H9 (cell line): ENCODE data around the gene FGD5. TPM values are rescaled to one million over a fixed set of nuclear protein-coding genes. Genes with fewer than 3 reads are reported as not detected.

ENCODE experiments used
- DNase-seq: peaks from one replicate; pipeline ENCODE4 v3.0.0-alpha.2; 2017
- H2AFZ ChIP-seq: one replicate; pipeline ENCODE4 v1.6.1; 2013; ENCODE audit warnings: mild to moderate bottlenecking, low read length, control low read depth, moderate library complexity
- H2AK5ac ChIP-seq: 2 replicates; pipeline ENCODE4 v1.6.1; 2013; ENCODE audit warnings: low read length, control low read depth, mixed read lengths; ENCODE audit not compliant: insufficient read length
- H2BK120ac ChIP-seq: one replicate; pipeline ENCODE4 v1.6.1; 2013; ENCODE audit warnings: low read depth, mild to moderate bottlenecking, low read length, control low read depth, inconsistent platforms; ENCODE audit not compliant: poor library complexity, severe bottlenecking
- H2BK12ac ChIP-seq: 2 replicates; pipeline ENCODE4 v1.6.1; 2013; ENCODE audit warnings: low read length, control low read depth, mixed read lengths, low read depth; ENCODE audit not compliant: insufficient read length
- H2BK15ac ChIP-seq: 2 replicates; pipeline ENCODE4 v1.6.1; 2013; ENCODE audit warnings: low read depth, low read length, control low read depth
- H2BK20ac ChIP-seq: one replicate; pipeline ENCODE4 v1.6.1; 2013; ENCODE audit warnings: low read depth, mild to moderate bottlenecking, low read length, control low read depth, inconsistent platforms; ENCODE audit not compliant: poor library complexity, severe bottlenecking
- H2BK5ac ChIP-seq: 2 replicates; pipeline ENCODE4 v1.6.1; 2013; ENCODE audit warnings: low read length, control low read depth, mixed read lengths; ENCODE audit not compliant: insufficient read length
- H3K14ac ChIP-seq: 2 replicates; pipeline ENCODE4 v1.6.1; 2013; ENCODE audit warnings: low read length, control low read depth; ENCODE audit not compliant: insufficient read depth
- H3K18ac ChIP-seq: 2 replicates; pipeline ENCODE4 v1.6.1; 2013; ENCODE audit warnings: low read depth, mild to moderate bottlenecking, mixed read lengths, low read length, control low read depth; ENCODE audit not compliant: insufficient read length
- H3K23ac ChIP-seq: 2 replicates; pipeline ENCODE4 v1.6.1; 2013; ENCODE audit warnings: low read length, control low read depth, mixed read lengths, low read depth; ENCODE audit not compliant: insufficient read length
- H3K23me2 ChIP-seq: 2 replicates; pipeline ENCODE4 v1.6.1; 2013; ENCODE audit warnings: low read depth, mild to moderate bottlenecking, mixed read lengths, low read length, control low read depth; ENCODE audit not compliant: insufficient read length, poor library complexity, severe bottlenecking
- H3K27ac ChIP-seq: 2 replicates; pipeline ENCODE4 v1.5.1; 2013; ENCODE audit warnings: low read length, control low read depth, mixed read lengths, low read depth; ENCODE audit not compliant: insufficient read length
- H3K27me3 ChIP-seq: 2 replicates; pipeline ENCODE4 v1.6.1; 2013; ENCODE audit warnings: low read length, control low read depth, inconsistent platforms; ENCODE audit not compliant: insufficient read depth
- H3K4ac ChIP-seq: 2 replicates; pipeline ENCODE4 v1.6.1; 2013; ENCODE audit warnings: low read depth, mild to moderate bottlenecking, control low read depth, inconsistent platforms, low read length, moderate library complexity
- H3K4me1 ChIP-seq: 2 replicates; pipeline ENCODE4 v1.6.1; 2013; ENCODE audit warnings: low read length, control low read depth, inconsistent platforms; ENCODE audit not compliant: insufficient read depth
- H3K4me2 ChIP-seq: 2 replicates; pipeline ENCODE4 v1.6.1; 2013; ENCODE audit warnings: low read length, control low read depth, mixed read lengths; ENCODE audit not compliant: insufficient read length, insufficient read depth
- H3K56ac ChIP-seq: 2 replicates; pipeline ENCODE4 v1.6.1; 2013; ENCODE audit warnings: low read depth, mild to moderate bottlenecking, mixed read lengths, low read length, control low read depth; ENCODE audit not compliant: insufficient read length
- H3K79me1 ChIP-seq: 2 replicates; pipeline ENCODE4 v1.6.1; 2013; ENCODE audit warnings: low read depth, mild to moderate bottlenecking, moderate library complexity, low read length, control low read depth, inconsistent platforms; ENCODE audit not compliant: insufficient read depth, poor library complexity, severe bottlenecking
- H3K79me2 ChIP-seq: 2 replicates; pipeline ENCODE4 v1.6.1; 2013; ENCODE audit warnings: low read length, control low read depth, inconsistent platforms; ENCODE audit not compliant: insufficient read depth
- H3K9ac ChIP-seq: 2 replicates; pipeline ENCODE4 v1.6.1; 2013; ENCODE audit warnings: low read length, control low read depth, mixed read lengths; ENCODE audit not compliant: insufficient read length; ENCODE audit errors: extremely low read depth
- H3K9me3 ChIP-seq: one replicate; pipeline ENCODE4 v1.6.1; 2013; ENCODE audit warnings: low read depth, low read length, inconsistent platforms; ENCODE audit not compliant: control insufficient read depth
- H3T11ph ChIP-seq: one replicate; pipeline ENCODE4 v1.6.1; 2013; ENCODE audit warnings: mild to moderate bottlenecking, low read length, control low read depth, inconsistent platforms
- H4K20me1 ChIP-seq: one replicate; pipeline ENCODE4 v1.6.1; 2013; ENCODE audit not compliant: control insufficient read depth, insufficient read length, insufficient read depth
- H4K5ac ChIP-seq: 2 replicates; pipeline ENCODE4 v1.6.1; 2013; ENCODE audit warnings: low read depth, mild to moderate bottlenecking, mixed read lengths, low read length, control low read depth; ENCODE audit not compliant: insufficient read length
- H4K8ac ChIP-seq: replicated peaks from 2 replicates; pipeline ENCODE4 v1.6.1; 2013; ENCODE audit warnings: low read length, control low read depth, mixed read lengths, low read depth; ENCODE audit not compliant: insufficient read length
- H4K91ac ChIP-seq: 2 replicates; pipeline ENCODE4 v1.6.1; 2013; ENCODE audit warnings: low read depth, mild to moderate bottlenecking, moderate library complexity, mixed read lengths, low read length, control low read depth; ENCODE audit not compliant: insufficient read length
- H3K27ac Mint-ChIP-seq, 3 experiments: 2 replicates in 2 of 3; 3 replicates in 1 of 3; pipeline ENCODE4 v1.8.0; 2020 to 2021; ENCODE audit warnings: mixed read lengths in 3 of 3, mild to moderate bottlenecking in 1 of 3, moderate library complexity in 1 of 3
- H3K27me3 Mint-ChIP-seq: 2 replicates; pipeline ENCODE4 v1.8.0; 2021; ENCODE audit warnings: low read depth, mild to moderate bottlenecking, moderate library complexity, mixed read lengths
- H3K36me3 Mint-ChIP-seq, 3 experiments: 2 replicates in 2 of 3; 3 replicates in 1 of 3; pipeline ENCODE4 v1.8.0; 2020 to 2021; ENCODE audit warnings: low read depth in 3 of 3, mixed read lengths in 3 of 3; ENCODE audit not compliant: insufficient read depth in 1 of 3
- H3K4me1 Mint-ChIP-seq, 2 experiments: 2 replicates each; pipeline ENCODE4 v1.8.0; 2020; ENCODE audit warnings: mixed read lengths in 2 of 2
- H3K4me3 Mint-ChIP-seq, 2 experiments: 2 replicates in 1 of 2; 3 replicates in 1 of 2; pipeline ENCODE4 v1.8.0; 2020 to 2021; ENCODE audit warnings: mild to moderate bottlenecking in 2 of 2, mixed read lengths in 2 of 2, moderate library complexity in 1 of 2
- H3K9me3 Mint-ChIP-seq, 2 experiments: 2 replicates in 1 of 2; 3 replicates in 1 of 2; pipeline ENCODE4 v1.8.0; 2020; ENCODE audit warnings: mild to moderate bottlenecking in 2 of 2, mixed read lengths in 2 of 2, moderate library complexity in 1 of 2
- CTCF ChIP-seq: fragments of 200-600 bp; sonication (generic); conservative IDR thresholded peaks from 3 replicates; pipeline ENCODE4 v1.8.0; 2021; ENCODE audit warnings: antibody characterized with exemption, mild to moderate bottlenecking
- WGBS: extraction: QIAGEN DNeasy Blood & Tissue Kit; methylation state at CpG from one replicate; pipeline ENCODE4 v1.1.7; 2013; ENCODE audit warnings: missing lambda C conversion rate, low lambda C conversion rate, mixed read lengths; ENCODE audit not compliant: insufficient read length; ENCODE audit errors: extremely low coverage; 5-methylcytosine and 5-hydroxymethylcytosine counted together
- total RNA-seq: library from RNA; stranded (reverse); gene quantifications from 2 replicates; pipeline ENCODE4 v1.2.1, GENCODE V29; 2021

FGD5 gene
- total RNA-seq, 1 experiment from 2014 or later = 7.8 TPM

GRCh38 chr3:14846226-14846880, 27.6 kb downstream of the FGD5 start:
- Histone ChIP-seq H3K79me1 (no peaks in the 10 kb centered on the region), H3K4me2 (no peak overlapping the region), H2BK20ac (no peak overlapping the region), H3K14ac (peak overlapping the region; percentile 17; the same call in 1 of the 2 replicates), H2BK12ac (no peak overlapping the region), H2AK5ac (no peak overlapping the region), H4K20me1 (no peaks in the 10 kb centered on the region), H3T11ph (no peak overlapping the region), H3K9ac (no peak overlapping the region), H3K4ac (no peak overlapping the region), H3K4me1 (peaks cover 15% of the 10 kb centered on the region; the same call in 1 of the 2 replicates), H4K8ac (no peak overlapping the region), H3K23me2 (no peaks in the 10 kb centered on the region), H3K18ac (no peak overlapping the region), H3K27me3 (no peaks in the 10 kb centered on the region), H2BK15ac (no peak overlapping the region), H3K9me3 (no peaks in the 10 kb centered on the region), H2BK5ac (no peak overlapping the region), H4K91ac (no peak overlapping the region), H3K56ac (no peak overlapping the region), H3K79me2 (no peaks in the 10 kb centered on the region), H2AFZ (no peak overlapping the region), H3K27ac (no peak overlapping the region), H4K5ac (no peak overlapping the region), H3K23ac (no peak overlapping the region), H2BK120ac (no peak overlapping the region)
- Mint-ChIP-seq H3K9me3 (no peaks in the 10 kb centered on the region), H3K4me1 (peaks cover 44 to 48% of the 10 kb centered on the region in 2 experiments), H3K4me3 (no peak overlapping the region), H3K27ac (peak overlapping the region in 2 of 3 experiments; percentile 12 to 18; a peak in 4 of 7 replicates), H3K36me3 (no peaks in the 10 kb centered on the region; a peak in 1 of 7 replicates), H3K27me3 (no peaks in the 10 kb centered on the region; the same call in none of the 2 replicates)
- WGBS = no CpG with 5 or more reads among the region's 7 CpGs
- TF ChIP-seq CTCF = no peak
- DNase-seq = no peak
